Esophagus muscularis mucosa (tissue), 4 donors: ENCODE measurements around the gene AGMAT.

Experiments used
- CTCF ChIP-seq, 3 experiments: fragments of 200-600 bp in 2 of 3; fragments of 450-650 bp in 1 of 3; sonication (generic) in 2 of 3; IDR thresholded peaks; one replicate each; pipeline ENCODE4 v1.5.1; 2017 to 2019; ENCODE audit warnings: antibody characterized with exemption in 3 of 3, mild to moderate bottlenecking in 2 of 3, moderate library complexity in 1 of 3
- EP300 ChIP-seq: sonication (generic); formaldehyde crosslinking; IDR thresholded peaks from one replicate; pipeline ENCODE4 v1.6.1; 2017; ENCODE audit warnings: antibody characterized with exemption
- POLR2A ChIP-seq: fragments of 450-650 bp; IDR thresholded peaks from one replicate; pipeline ENCODE4 v1.6.1; 2017; ENCODE audit warnings: antibody characterized with exemption, moderate library complexity, mild to moderate bottlenecking, low read depth

- TF ChIP-seq POLR2A (peak; percentile 70), CTCF (IDR thresholded peaks at IDR 0.05) (no peak), EP300 (no peak)
Observed at GRCh38 chr1:15617173-15618076, 32.6 kb upstream of the AGMAT start, which contains the start of gene DDI2.
